SK-N-SH treated with all-trans-retinoic acid at 6 μM for 48 hours (cell line): ENCODE data around the gene FRAT2.

Experiments used
- ATAC-seq: fragments of 200-7000 bp; cut with Tn5 transposase; 3 replicates; pipeline ENCODE4 v1.9.1; 2020; ENCODE audit warnings: mild to moderate bottlenecking, moderate library complexity
- ARNTL ChIP-seq: fragments of 450-650 bp; formaldehyde crosslinking; IDR thresholded peaks from 2 replicates; pipeline ENCODE4 v1.5.0; 2020; ENCODE audit warnings: low read depth, mild to moderate bottlenecking, moderate library complexity, borderline replicate concordance
- BACH2 ChIP-seq: fragments of 250-450 bp; sonication (Bioruptor Pico); IDR thresholded peaks from 2 replicates; pipeline ENCODE4 v1.9.0; 2021; ENCODE audit warnings: mild to moderate bottlenecking, borderline replicate concordance
- ESRRG ChIP-seq: fragments of 250-450 bp; sonication (Bioruptor Pico); IDR thresholded peaks from 2 replicates; pipeline ENCODE4 v1.6.1; 2021; ENCODE audit warnings: mild to moderate bottlenecking
- GLIS3 ChIP-seq: fragments of 250-450 bp; sonication (Bioruptor Pico); IDR thresholded peaks from 2 replicates; pipeline ENCODE4 v1.5.0; 2020; ENCODE audit warnings: mild to moderate bottlenecking, moderate library complexity
- ISL1 ChIP-seq: fragments of 250-450 bp; sonication (Bioruptor Pico); IDR thresholded peaks from 2 replicates; pipeline ENCODE4 v2.1.2; 2022; ENCODE audit warnings: mild to moderate bottlenecking, moderate library complexity
- OSR1 ChIP-seq: fragments of 250-450 bp; sonication (Bioruptor Pico); IDR thresholded peaks from 2 replicates; pipeline ENCODE4 v1.8.0; 2022; ENCODE audit warnings: moderate library complexity, mild to moderate bottlenecking, inconsistent platforms
- PATZ1 ChIP-seq: fragments of 250-450 bp; sonication (Bioruptor Pico); IDR thresholded peaks from 2 replicates; pipeline ENCODE4 v1.8.0; 2020; ENCODE audit warnings: mild to moderate bottlenecking, moderate library complexity, borderline replicate concordance
- POU6F1 ChIP-seq: fragments of 250-450 bp; sonication (Bioruptor Pico); IDR thresholded peaks from 2 replicates; pipeline ENCODE4 v1.8.0; 2021; ENCODE audit warnings: low read depth, mild to moderate bottlenecking, moderate library complexity, borderline replicate concordance
- RARB ChIP-seq: fragments of 250-450 bp; sonication (Bioruptor Pico); IDR thresholded peaks from 2 replicates; pipeline ENCODE4 v1.8.0; 2021; ENCODE audit warnings: mild to moderate bottlenecking, moderate library complexity
- SNAI2 ChIP-seq: fragments of 250-450 bp; sonication (Bioruptor Pico); IDR thresholded peaks from 2 replicates; pipeline ENCODE4 v1.5.0; 2020; ENCODE audit warnings: mild to moderate bottlenecking, moderate library complexity
- TCF4 ChIP-seq: fragments of 250-450 bp; sonication (Bioruptor Pico); IDR thresholded peaks from 2 replicates; pipeline ENCODE4 v1.8.0; 2021; ENCODE audit warnings: mild to moderate bottlenecking, moderate library complexity, borderline replicate concordance
- TOX ChIP-seq: fragments of 250-450 bp; sonication (Bioruptor Pico); IDR thresholded peaks from 2 replicates; pipeline ENCODE4 v1.8.0; 2021; ENCODE audit warnings: mild to moderate bottlenecking, moderate library complexity, borderline replicate concordance
- TSHZ2 ChIP-seq: fragments of 250-450 bp; sonication (Bioruptor Pico); IDR thresholded peaks from 2 replicates; pipeline ENCODE4 v1.5.0; 2020; ENCODE audit warnings: mild to moderate bottlenecking, moderate library complexity
- ZFP3 ChIP-seq: fragments of 250-450 bp; sonication (Bioruptor Pico); IDR thresholded peaks from 2 replicates; pipeline ENCODE4 v1.5.0; 2020; ENCODE audit warnings: mild to moderate bottlenecking, moderate library complexity
- ZFP30 ChIP-seq: fragments of 450-650 bp; formaldehyde crosslinking; IDR thresholded peaks from 2 replicates; pipeline ENCODE4 v1.5.0; 2022; ENCODE audit warnings: mild to moderate bottlenecking, moderate library complexity
- ZNF70 ChIP-seq: fragments of 450-650 bp; formaldehyde crosslinking; IDR thresholded peaks from 2 replicates; pipeline ENCODE4 v1.5.0; 2020; ENCODE audit warnings: mild to moderate bottlenecking, moderate library complexity
- TF ChIP-seq, protein P1 (sequence below): fragments of 250-450 bp; sonication (Bioruptor Pico); IDR thresholded peaks from 2 replicates; pipeline ENCODE4 v1.5.1; 2020; ENCODE audit warnings: low read depth, mild to moderate bottlenecking, moderate library complexity
- TF ChIP-seq, protein P2 (sequence below): fragments of 250-450 bp; sonication (Bioruptor Pico); IDR thresholded peaks from 2 replicates; pipeline ENCODE4 v1.5.1; 2021; ENCODE audit warnings: mild to moderate bottlenecking, moderate library complexity

Gene FRAT2

DNA sequence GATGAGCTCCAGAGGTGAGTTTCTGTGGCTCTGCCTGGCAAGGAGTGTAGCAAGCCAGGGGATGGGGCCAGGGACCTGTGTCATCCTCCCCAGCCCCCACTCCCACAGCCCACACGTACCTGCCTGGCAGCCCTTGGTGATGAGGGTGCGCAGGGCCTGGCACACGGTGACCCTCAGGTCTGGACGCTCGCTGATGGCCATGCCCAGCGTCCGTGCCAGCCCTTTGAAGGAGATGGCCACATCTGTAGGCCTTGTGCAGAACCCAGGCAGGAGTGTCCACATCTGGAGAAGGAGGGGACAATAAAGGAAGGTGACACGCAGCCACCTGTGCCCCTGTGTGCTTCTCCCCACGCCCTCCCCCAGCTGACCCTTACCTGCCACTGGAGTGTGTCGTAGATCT lies 38.9 kb upstream of the FRAT2 start:
- TF ChIP-seq, protein P1, sequence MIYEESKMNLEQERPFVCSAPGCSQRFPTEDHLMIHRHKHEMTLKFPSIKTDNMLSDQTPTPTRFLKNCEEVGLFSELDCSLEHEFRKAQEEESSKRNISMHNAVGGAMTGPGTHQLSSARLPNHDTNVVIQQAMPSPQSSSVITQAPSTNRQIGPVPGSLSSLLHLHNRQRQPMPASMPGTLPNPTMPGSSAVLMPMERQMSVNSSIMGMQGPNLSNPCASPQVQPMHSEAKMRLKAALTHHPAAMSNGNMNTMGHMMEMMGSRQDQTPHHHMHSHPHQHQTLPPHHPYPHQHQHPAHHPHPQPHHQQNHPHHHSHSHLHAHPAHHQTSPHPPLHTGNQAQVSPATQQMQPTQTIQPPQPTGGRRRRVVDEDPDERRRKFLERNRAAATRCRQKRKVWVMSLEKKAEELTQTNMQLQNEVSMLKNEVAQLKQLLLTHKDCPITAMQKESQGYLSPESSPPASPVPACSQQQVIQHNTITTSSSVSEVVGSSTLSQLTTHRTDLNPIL (CRISPR knock-in tag), result no peak
- TF ChIP-seq ZFP30, result no peak
- TF ChIP-seq RARB (CRISPR knock-in tag), result no peak
- no peak for TF ChIP-seq POU6F1 (CRISPR knock-in tag)
- no peak for TF ChIP-seq ISL1 (CRISPR knock-in tag)
- no peak for TF ChIP-seq ESRRG (CRISPR knock-in tag)
- no peak for TF ChIP-seq PATZ1 (CRISPR knock-in tag)
- TF ChIP-seq, protein P2, sequence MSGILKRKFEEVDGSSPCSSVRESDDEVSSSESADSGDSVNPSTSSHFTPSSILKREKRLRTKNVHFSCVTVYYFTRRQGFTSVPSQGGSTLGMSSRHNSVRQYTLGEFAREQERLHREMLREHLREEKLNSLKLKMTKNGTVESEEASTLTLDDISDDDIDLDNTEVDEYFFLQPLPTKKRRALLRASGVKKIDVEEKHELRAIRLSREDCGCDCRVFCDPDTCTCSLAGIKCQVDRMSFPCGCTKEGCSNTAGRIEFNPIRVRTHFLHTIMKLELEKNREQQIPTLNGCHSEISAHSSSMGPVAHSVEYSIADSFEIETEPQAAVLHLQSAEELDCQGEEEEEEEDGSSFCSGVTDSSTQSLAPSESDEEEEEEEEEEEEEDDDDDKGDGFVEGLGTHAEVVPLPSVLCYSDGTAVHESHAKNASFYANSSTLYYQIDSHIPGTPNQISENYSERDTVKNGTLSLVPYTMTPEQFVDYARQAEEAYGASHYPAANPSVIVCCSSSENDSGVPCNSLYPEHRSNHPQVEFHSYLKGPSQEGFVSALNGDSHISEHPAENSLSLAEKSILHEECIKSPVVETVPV (CRISPR knock-in tag), result no peak
- no peak for TF ChIP-seq TSHZ2 (CRISPR knock-in tag)
- no peak for TF ChIP-seq GLIS3 (CRISPR knock-in tag)
- no peak for TF ChIP-seq OSR1 (CRISPR knock-in tag)
- TF ChIP-seq, all 23 proteins: peak for 0
- no peak for ATAC-seq

- no peak for ATAC-seq
- no peak for TF ChIP-seq ZNF70 (CRISPR knock-in tag)
- no peak for TF ChIP-seq ESRRG (CRISPR knock-in tag)
- TF ChIP-seq ARNTL (CRISPR knock-in tag), result no peak
- TF ChIP-seq SNAI2 (CRISPR knock-in tag), result no peak
- TF ChIP-seq TOX, result no peak
- no peak for TF ChIP-seq BACH2
- no peak for TF ChIP-seq OSR1 (CRISPR knock-in tag)
- no peak for TF ChIP-seq ZFP30
- no peak for TF ChIP-seq ISL1 (CRISPR knock-in tag)
- no peak for TF ChIP-seq TCF4
- no peak for TF ChIP-seq TSHZ2 (CRISPR knock-in tag)
- no peak for TF ChIP-seq RARB (CRISPR knock-in tag)
- no peak for TF ChIP-seq GLIS3 (CRISPR knock-in tag)
- TF ChIP-seq ZFP3 (CRISPR knock-in tag), result no peak
- TF ChIP-seq PATZ1 (CRISPR knock-in tag), result no peak
- no peak for TF ChIP-seq POU6F1 (CRISPR knock-in tag)
Measured at GRCh38 chr10:97372233-97372875, 37.8 kb upstream of the FRAT2 start.
